Measurements from ENCODE around the gene ESD.
"Not testable (repeated sequence)": the region's sequence is repeated elsewhere in the genome, so short reads cannot be mapped to it uniquely, and the experiment has no call there.

The ESD gene

GRCh38 chr13:46783504-46783903, 13.5 kb downstream of the ESD start:
- no peak for DNase-seq

GRCh38 chr13:46782691-46783090, 14.3 kb downstream of the ESD start:
- DNase-seq: no peak

GRCh38 chr13:46782066-46782465, 14.9 kb downstream of the ESD start:
- no peak for DNase-seq

GRCh38 chr13:46778890-46779289, 18.1 kb downstream of the ESD start:
- DNase-seq: no peak

GRCh38 chr13:46778095-46778494, 18.9 kb downstream of the ESD start:
- no peak for DNase-seq

- DNase-seq: no peak
These were observed 21.4 kb downstream of the ESD start for GRCh38 chr13:46775385-46776107.

- no peak for DNase-seq
These were observed 23.4 kb downstream of the ESD start for GRCh38 chr13:46773541-46773940.

- DNase-seq: no peak
These were observed 25.3 kb downstream of the ESD start for GRCh38 chr13:46771693-46772092.

- DNase-seq: not testable (repeated sequence)
These were observed 27.0 kb downstream of the ESD start for GRCh38 chr13:46769925-46770324.

- no peak for DNase-seq
These were observed 35.1 kb downstream of the ESD start for GRCh38 chr13:46761866-46762265.

- no peak for DNase-seq
These were observed 35.8 kb downstream of the ESD start for GRCh38 chr13:46761174-46761573.

GRCh38 chr13:46759846-46760245, 37.1 kb downstream of the ESD start:
- no peak for DNase-seq

- DNase-seq: no peak
These were observed 39.3 kb downstream of the ESD start for GRCh38 chr13:46757640-46758039.

- DNase-seq: no peak
These were observed 40.0 kb downstream of the ESD start for GRCh38 chr13:46756977-46757376.

GRCh38 chr13:46755508-46755907, 41.5 kb downstream of the ESD start:
- DNase-seq: not testable (repeated sequence)

- DNase-seq: no peak
These were observed 42.1 kb downstream of the ESD start for GRCh38 chr13:46754812-46755211.

- DNase-seq: no peak
These were observed 43.0 kb downstream of the ESD start for GRCh38 chr13:46753917-46754316.

- DNase-seq: no peak
These were observed 43.8 kb downstream of the ESD start for GRCh38 chr13:46753137-46753536.

- DNase-seq: no peak
These were observed 44.9 kb downstream of the ESD start for GRCh38 chr13:46751811-46752635.

GRCh38 chr13:46749951-46750350, 47.0 kb downstream of the ESD start:
- DNase-seq: no peak

- DNase-seq: no peak
These were observed 48.7 kb downstream of the ESD start for GRCh38 chr13:46748300-46748699.

- no peak for DNase-seq
These were observed 49.7 kb downstream of the ESD start for GRCh38 chr13:46747031-46747820.

GRCh38 chr13:46745706-46746105, 51.3 kb downstream of the ESD start:
- DNase-seq: no peak

GRCh38 chr13:46745062-46745461, 51.9 kb downstream of the ESD start:
- DNase-seq: no peak
